BJ (cell line): ENCODE data around the gene IL4I1. TPM values are rescaled to one million over a fixed set of nuclear protein-coding genes. Genes with fewer than 3 reads are reported as not detected.
"Not testable (repeated sequence)": the region's sequence is repeated elsewhere in the genome, so short reads cannot be mapped to it uniquely, and the experiment has no call there.

Experiments used
- CTCF ChIA-PET: fragments of 350-600 bp; formaldehyde crosslinking; extraction: SDS; loops from one replicate; lab custom pipeline; 2021; ENCODE audit warnings: antibody characterized with exemption, inconsistent platforms; lab: Yijun Ruan, JAX
- POLR2A ChIA-PET: fragments of 300-600 bp; sonication (Branson Sonifier 250); formaldehyde crosslinking; extraction: SDS; loops from one replicate; lab custom pipeline; 2021; ENCODE audit warnings: antibody characterized with exemption; lab: Charles Lee
- DNase-seq: peaks from one replicate; pipeline ENCODE4 v3.0.0-alpha.2; 2011; ENCODE audit warnings: low read depth
- H3K27me3 ChIP-seq: 2 replicates; pipeline ENCODE4 v1.6.0; 2011; ENCODE audit warnings: low read length; ENCODE audit not compliant: control insufficient read depth, insufficient read depth
- H3K36me3 ChIP-seq: 2 replicates; pipeline ENCODE4 v1.5.1; 2011; ENCODE audit warnings: low read length; ENCODE audit not compliant: control insufficient read depth, insufficient read depth
- H3K4me3 ChIP-seq: 2 replicates; pipeline ENCODE4 v1.5.1; 2011; ENCODE audit warnings: low read depth, mild to moderate bottlenecking, control low read depth, low read length
- polyA minus RNA-seq: library from RNA; depleted of rRNA, polyadenylated mRNA; stranded (reverse); fragments of >200 nt; gene quantifications from 2 replicates; pipeline ENCODE4 v1.2.3, GENCODE V29; 2011; rRNA and poly(A)+ RNA removed
- polyA plus RNA-seq: library from polyadenylated mRNA; depleted of rRNA; stranded (reverse); fragments of >200 nt; gene quantifications from 2 replicates; pipeline ENCODE4 v1.2.3, GENCODE V29; 2011; rRNA removed
- TF ChIP-seq, protein P1 (sequence below): IDR thresholded peaks from 2 replicates; pipeline ENCODE4 v1.5.1; 2011; ENCODE audit warnings: low read depth, mild to moderate bottlenecking, control low read depth, inconsistent platforms, low read length, moderate library complexity; ENCODE audit not compliant: insufficient read depth

Gene IL4I1, protein sequence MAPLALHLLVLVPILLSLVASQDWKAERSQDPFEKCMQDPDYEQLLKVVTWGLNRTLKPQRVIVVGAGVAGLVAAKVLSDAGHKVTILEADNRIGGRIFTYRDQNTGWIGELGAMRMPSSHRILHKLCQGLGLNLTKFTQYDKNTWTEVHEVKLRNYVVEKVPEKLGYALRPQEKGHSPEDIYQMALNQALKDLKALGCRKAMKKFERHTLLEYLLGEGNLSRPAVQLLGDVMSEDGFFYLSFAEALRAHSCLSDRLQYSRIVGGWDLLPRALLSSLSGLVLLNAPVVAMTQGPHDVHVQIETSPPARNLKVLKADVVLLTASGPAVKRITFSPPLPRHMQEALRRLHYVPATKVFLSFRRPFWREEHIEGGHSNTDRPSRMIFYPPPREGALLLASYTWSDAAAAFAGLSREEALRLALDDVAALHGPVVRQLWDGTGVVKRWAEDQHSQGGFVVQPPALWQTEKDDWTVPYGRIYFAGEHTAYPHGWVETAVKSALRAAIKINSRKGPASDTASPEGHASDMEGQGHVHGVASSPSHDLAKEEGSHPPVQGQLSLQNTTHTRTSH
- 0.12 and 0.32 TPM in 2 replicates for polyA plus RNA-seq
- not detected in 2 replicates for polyA minus RNA-seq

DNA sequence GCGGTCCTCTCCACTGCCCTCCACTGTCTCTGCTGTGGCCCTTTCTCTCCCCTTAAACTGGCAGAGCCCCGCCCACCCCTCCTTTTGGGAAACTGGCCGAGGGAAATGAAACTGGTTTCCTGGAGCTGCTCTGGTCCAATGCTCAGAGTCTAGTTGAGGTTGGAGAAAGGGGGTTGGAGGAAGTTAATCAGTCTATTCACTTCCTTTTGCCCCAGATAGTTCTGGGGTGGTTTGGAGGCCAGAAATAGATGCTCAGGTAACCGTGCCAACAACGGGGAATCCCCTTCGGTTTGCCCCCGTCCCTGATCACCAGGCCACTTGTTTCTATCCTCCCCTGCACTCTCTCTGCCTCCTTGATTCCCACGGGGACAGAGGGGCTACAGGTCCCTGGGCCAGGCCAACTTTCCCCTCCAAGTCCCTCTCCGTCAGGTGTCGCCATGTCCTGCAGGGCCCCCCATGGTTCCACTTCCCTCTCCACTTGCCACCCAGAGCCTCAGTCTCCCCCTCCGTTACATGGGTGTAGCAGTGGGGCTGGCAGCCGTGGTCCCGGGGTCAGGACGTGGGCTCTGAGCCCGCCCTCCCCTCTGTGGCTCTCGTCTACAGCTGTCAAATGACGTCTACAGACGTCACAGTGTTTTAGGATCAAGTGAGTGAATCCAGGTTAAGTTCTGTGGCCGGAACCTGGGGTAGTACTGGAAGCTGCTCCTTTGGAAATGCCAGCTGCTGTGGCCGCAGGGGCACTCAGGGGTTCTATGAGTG, at the start of gene IL4I1:
Gene IL4I1 (minus strand): TSS at position 25 of the 759 bp plus-strand sequence. CDS start 727 bp downstream, outside the sequence.
- CTCF ChIA-PET, result interaction anchor here (0.6 to 1.2 kb wide), 3 partner anchors 10 to 404 kb away, joined by 3 read pairs; no protein-coding TSS in a partner anchor

DNA sequence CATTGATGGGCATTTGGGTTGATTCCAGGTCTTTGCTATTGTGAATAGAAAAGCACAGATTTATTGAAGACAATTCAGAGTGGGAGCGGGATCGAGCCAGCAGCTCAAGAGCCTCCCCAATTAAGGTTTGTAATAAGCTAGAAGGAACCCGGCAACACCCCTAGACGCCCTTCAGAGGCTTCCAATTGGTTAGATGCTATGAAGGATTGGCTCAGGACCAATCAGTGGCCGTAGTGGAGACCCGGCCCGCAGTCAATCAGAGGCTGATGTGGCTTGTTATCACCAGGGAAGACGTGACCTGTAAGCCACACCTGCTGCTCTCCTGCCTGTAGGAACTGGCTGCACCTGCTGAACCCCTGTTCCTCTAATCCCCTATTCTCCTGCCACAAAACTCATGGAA, 49.7 kb upstream of the IL4I1 start:
- ChIA-PET CTCF (interaction anchor here (0.9 kb wide), 1 partner anchor 9 kb away, joined by 4 read pairs; no protein-coding TSS in a partner anchor), POLR2A (no interaction called here)
- peaks cover 2% of the 10 kb centered on the region; the same call in 1 of the 2 replicates for H3K27me3 ChIP-seq
- H3K4me3 ChIP-seq, result no peak overlapping the region
- H3K36me3 ChIP-seq, result no peaks in the 10 kb centered on the region
- TF ChIP-seq, protein P1, sequence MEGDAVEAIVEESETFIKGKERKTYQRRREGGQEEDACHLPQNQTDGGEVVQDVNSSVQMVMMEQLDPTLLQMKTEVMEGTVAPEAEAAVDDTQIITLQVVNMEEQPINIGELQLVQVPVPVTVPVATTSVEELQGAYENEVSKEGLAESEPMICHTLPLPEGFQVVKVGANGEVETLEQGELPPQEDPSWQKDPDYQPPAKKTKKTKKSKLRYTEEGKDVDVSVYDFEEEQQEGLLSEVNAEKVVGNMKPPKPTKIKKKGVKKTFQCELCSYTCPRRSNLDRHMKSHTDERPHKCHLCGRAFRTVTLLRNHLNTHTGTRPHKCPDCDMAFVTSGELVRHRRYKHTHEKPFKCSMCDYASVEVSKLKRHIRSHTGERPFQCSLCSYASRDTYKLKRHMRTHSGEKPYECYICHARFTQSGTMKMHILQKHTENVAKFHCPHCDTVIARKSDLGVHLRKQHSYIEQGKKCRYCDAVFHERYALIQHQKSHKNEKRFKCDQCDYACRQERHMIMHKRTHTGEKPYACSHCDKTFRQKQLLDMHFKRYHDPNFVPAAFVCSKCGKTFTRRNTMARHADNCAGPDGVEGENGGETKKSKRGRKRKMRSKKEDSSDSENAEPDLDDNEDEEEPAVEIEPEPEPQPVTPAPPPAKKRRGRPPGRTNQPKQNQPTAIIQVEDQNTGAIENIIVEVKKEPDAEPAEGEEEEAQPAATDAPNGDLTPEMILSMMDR, result no peak
- DNase-seq, result no peak

More for the DNA sequence above, at the start of gene IL4I1:
- POLR2A ChIA-PET, result no interaction called here
- no peak for DNase-seq
- Histone ChIP-seq H3K4me3 (no peak within 1 kb of the TSS), H3K27me3 (no peaks in the 10 kb centered on the region), H3K36me3 (no peaks in the 10 kb centered on the region)
- TF ChIP-seq, protein P1, result no peak

DNA sequence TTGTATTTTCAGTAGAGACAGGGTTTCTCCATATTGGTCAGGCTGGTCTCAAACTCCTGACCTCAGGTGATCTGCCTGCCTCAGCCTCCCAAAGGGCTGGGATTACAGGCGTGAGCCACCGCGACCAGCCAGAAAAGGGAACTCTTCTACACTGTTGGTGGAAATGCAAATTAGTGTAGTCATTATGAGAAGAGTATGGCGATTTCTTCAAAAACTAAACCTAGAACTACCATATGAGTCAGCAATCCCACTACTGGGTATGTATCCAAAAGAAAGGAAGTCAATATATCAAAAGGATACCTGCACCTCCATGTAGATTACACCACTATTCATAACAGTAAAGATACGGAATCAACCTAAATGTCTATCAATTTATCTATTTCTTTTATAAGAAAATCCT, 47.9 kb upstream of the IL4I1 start:
- H3K27me3 ChIP-seq, CTCF ChIA-PET, POLR2A ChIA-PET, H3K4me3 ChIP-seq, H3K36me3 ChIP-seq, DNase-seq: not testable (repeated sequence)

DNA sequence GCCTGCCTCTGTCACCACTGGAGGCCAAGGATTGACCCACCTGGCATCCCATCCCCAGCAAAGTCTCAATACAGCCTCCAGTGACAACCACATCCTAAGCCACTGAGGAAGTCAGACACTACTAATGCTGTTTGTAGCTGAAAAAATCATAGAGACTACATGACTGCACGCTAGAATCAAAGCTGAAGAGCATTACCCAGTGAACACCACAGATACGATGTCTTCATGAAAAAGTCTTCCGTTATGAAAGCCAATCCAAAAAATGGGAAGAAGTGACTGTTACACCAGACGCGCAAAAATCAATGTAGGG, 43.8 kb upstream of the IL4I1 start:
- ChIA-PET POLR2A (no interaction called here), CTCF (no interaction called here)
- Histone ChIP-seq H3K36me3 (no peaks in the 10 kb centered on the region), H3K4me3 (no peak overlapping the region), H3K27me3 (peaks cover 2% of the 10 kb centered on the region; the same call in 1 of the 2 replicates)
- no peak for DNase-seq
- TF ChIP-seq, protein P1, result no peak

DNA sequence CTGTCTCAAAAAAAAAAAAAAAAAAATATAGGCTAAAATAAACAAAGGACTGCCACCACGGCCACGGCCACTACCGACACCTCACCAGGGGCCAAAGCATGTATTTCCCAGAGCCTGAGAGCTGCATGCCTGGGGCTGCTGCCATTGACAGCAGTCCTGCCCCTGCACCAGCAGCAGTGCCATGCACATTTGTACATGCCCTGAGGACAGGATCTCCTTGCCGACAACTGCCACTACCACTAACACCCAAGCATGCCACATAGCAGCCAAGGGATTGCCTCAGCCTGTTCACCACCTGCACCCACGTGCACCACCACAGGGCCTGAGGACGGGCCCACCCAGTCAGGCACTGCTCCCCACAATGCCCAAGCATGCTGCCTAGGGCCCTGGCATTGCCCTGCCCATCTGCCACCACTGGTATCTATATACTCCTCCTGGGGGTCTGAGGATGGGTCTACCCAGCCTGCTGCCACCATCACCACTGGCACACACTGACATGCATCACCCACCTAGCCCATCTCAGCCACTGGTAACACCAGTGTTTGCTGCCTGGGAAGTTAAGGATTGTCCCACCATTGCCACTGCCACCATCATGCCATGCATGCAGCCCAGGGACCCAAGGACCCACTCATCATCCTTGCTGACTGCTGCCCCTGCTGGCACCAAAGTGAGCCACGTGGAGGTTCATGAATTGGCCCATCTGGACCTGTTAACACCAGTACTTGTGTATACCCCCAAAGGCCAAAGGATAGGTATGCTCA, 43.2 kb upstream of the IL4I1 start:
- no peaks in the 10 kb centered on the region for H3K36me3 ChIP-seq
- H3K27me3 ChIP-seq, result peaks cover 2% of the 10 kb centered on the region; the same call in 1 of the 2 replicates
- POLR2A ChIA-PET, result no interaction called here
- DNase-seq, result no peak
- CTCF ChIA-PET, result interaction anchor here (0.7 to 4.2 kb wide), 4 partner anchors 13 to 196 kb away, joined by 3 to 49 read pairs (median 4); no protein-coding TSS in a partner anchor
- TF ChIP-seq, protein P1, result no peak
- H3K4me3 ChIP-seq, result no peak overlapping the region
